Bronchial epithelial cell (primary cell): Measurements from ENCODE around the gene CD164. TPM values are rescaled to one million over a fixed set of nuclear protein-coding genes. Genes with fewer than 3 reads are reported as not detected.

ENCODE experiments used
- DNase-seq: peaks from one replicate; pipeline ENCODE4 v3.0.0-alpha.2; 2010; ENCODE audit warnings: low read depth
- FAIRE-seq: peaks from 2 replicates; lab custom pipeline; 2011; peaks lifted over from hg19 to GRCh38; lab: Jason Lieb, UNC
- H3K27me3 ChIP-seq: 2 replicates; pipeline ENCODE4 v1.5.1; 2011; ENCODE audit warnings: low read length; ENCODE audit not compliant: control insufficient read depth, insufficient read depth
- H3K36me3 ChIP-seq: 2 replicates; pipeline ENCODE4 v1.5.1; 2011; ENCODE audit warnings: low read length; ENCODE audit not compliant: control insufficient read depth, insufficient read depth
- H3K4me3 ChIP-seq: 2 replicates; pipeline ENCODE4 v1.5.1; 2011; ENCODE audit warnings: mild to moderate bottlenecking, low read depth, low read length, control low read depth
- CTCF ChIP-seq: IDR thresholded peaks from 2 replicates; pipeline ENCODE4 v1.5.1; 2011; ENCODE audit warnings: mild to moderate bottlenecking, moderate library complexity, low read length, control low read depth, inconsistent platforms; ENCODE audit not compliant: insufficient read depth, severe bottlenecking
- total RNA-seq: library from RNA; depleted of rRNA; stranded (reverse); fragments of >200 nt; gene quantifications from 2 replicates; pipeline ENCODE4 v1.2.1, GENCODE V29; 2014

Gene CD164
- total RNA-seq, 1 donor from 2014 or later, result 113 TPM

- H3K36me3 ChIP-seq, result peaks cover 8% of the 10 kb centered on the region
- TF ChIP-seq CTCF, result no peak
Observed at GRCh38 chr6:109363753-109364152, 18.5 kb downstream of the CD164 start.

GRCh38 chr6:109362102-109362884 is 20.0 kb downstream of the CD164 start:
- DNase-seq (no peak), FAIRE-seq (peak; percentile 13)
- peaks cover 7% of the 10 kb centered on the region for H3K36me3 ChIP-seq
- no peak overlapping the region for H3K4me3 ChIP-seq
- no peaks in the 10 kb centered on the region for H3K27me3 ChIP-seq
- no peak for TF ChIP-seq CTCF

More at GRCh38 chr6:109363753-109364152, 18.5 kb downstream of the CD164 start:
- no peaks in the 10 kb centered on the region for H3K27me3 ChIP-seq
- no peak for DNase-seq
- no peak overlapping the region for H3K4me3 ChIP-seq
- FAIRE-seq, result no peak

GRCh38 chr6:109360791-109361190 is 21.5 kb downstream of the CD164 start:
- H3K27me3 ChIP-seq, result no peaks in the 10 kb centered on the region
- FAIRE-seq (no peak), DNase-seq (no peak)
- H3K36me3 ChIP-seq, result peaks cover 9% of the 10 kb centered on the region
- no peak for TF ChIP-seq CTCF
- H3K4me3 ChIP-seq, result no peak overlapping the region

- TF ChIP-seq CTCF, result no peak
- H3K36me3 ChIP-seq, result peaks cover 9% of the 10 kb centered on the region
- no peaks in the 10 kb centered on the region for H3K27me3 ChIP-seq
Observed at GRCh38 chr6:109360281-109360680, 22.0 kb downstream of the CD164 start.

GRCh38 chr6:109359248-109359647 is 23.0 kb downstream of the CD164 start:
- no peak for DNase-seq
- Histone ChIP-seq H3K4me3 (no peak overlapping the region), H3K27me3 (no peaks in the 10 kb centered on the region), H3K36me3 (peaks cover 9% of the 10 kb centered on the region)
- FAIRE-seq, result peak; percentile 55
- no peak for TF ChIP-seq CTCF

More at GRCh38 chr6:109360281-109360680, 22.0 kb downstream of the CD164 start:
- DNase-seq (no peak), FAIRE-seq (no peak)
- H3K4me3 ChIP-seq, result no peak overlapping the region
